Measurements from ENCODE around the gene RASGEF1C.
"Not testable (repeated sequence)": the region's sequence is repeated elsewhere in the genome, so short reads cannot be mapped to it uniquely, and the experiment has no call there.

Gene RASGEF1C

DNA sequence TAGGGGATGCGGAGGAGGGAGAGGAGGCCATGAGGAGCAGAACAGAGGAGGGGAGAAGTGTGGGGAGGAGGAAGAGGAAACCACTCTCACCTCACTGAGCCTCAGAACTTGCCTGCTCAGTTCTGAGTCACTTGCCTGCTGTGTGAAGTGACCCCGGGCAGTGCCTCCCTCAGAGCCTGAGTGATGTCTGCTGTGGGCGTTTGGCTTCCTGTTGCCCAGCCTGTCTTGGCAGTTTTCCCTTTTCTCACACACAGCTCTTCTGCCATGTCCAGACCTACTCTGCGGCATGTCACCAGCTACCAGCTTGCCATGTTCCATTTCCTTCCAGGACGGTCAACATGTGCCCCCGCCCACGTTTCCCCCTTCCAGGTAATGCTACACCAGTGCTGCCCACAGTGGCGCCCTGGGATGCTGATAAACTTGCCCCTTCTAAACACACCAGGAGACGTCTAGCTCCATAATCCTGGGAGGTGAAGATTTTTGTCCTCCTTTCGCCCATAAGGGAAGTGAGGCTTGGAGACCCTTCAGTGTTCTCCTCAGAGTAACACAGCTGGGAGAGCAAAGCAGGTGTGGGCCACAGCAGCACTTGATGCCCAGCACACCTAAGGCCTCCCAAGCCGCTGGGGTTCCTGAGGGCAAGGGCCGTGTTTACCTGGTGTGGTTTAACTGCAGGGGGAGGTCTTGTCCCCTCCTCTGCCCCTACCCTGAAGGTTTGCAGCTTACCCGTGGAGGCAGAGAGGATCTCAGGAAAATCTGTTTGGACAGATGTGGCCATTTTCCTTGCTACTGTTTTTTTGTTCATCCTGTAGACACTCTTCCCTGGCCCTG is 73.7 kb downstream of the RASGEF1C start:
- no peak for DNase-seq

DNA sequence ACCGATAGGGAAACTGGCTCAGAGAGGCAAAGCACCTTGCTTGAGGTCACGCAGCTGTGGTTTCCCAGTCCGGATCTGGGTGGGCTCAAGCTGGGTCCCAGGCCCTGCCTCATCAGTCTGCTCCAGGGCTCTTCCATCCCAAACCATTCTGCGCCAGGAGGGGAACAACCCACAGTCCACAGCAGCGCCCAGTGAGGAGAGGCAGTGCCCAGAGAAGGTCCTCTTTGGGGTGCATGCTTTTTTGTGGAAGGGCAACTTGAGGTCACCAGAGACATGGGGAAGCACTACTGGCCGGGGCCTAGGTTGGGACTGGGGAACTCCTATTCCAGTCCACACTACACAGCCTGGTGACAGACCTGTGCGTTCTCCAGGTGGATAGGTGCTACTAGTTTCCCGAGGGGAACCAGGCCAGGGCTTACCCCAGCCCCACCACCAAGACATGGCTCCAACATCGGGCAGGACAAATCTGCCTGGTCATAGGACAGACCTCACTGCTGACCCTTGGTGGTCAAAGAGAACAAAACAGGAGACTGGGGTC is 75.0 kb downstream of the RASGEF1C start:
- no peak for DNase-seq

DNA sequence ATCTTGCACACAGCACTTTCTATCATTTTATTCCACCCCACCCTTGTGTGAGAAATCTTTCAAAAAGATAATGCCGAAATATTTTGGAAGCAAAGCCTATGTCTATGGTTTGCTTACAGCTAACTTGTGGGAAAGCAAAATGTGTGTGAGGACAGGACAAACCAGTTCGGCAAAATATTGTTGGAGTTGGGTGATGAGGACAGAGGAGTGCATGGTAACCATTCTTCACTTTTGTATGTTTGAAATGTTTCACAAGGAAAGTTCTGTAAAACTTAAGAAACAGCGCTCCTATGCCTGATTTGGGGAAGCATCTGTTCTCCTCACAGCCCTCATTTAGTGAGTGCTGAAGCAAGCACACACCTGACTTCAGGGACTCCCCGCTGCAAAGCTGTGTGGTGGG is 75.5 kb downstream of the RASGEF1C start:
- no peak for DNase-seq

GRCh38 chr5:180133060-180133459 is 76.0 kb downstream of the RASGEF1C start:
- DNase-seq: no peak

- no peak for DNase-seq
Measured at GRCh38 chr5:180130876-180131740, 77.9 kb downstream of the RASGEF1C start.

GRCh38 chr5:180130291-180130869 is 78.6 kb downstream of the RASGEF1C start:
- DNase-seq: no peak

DNA sequence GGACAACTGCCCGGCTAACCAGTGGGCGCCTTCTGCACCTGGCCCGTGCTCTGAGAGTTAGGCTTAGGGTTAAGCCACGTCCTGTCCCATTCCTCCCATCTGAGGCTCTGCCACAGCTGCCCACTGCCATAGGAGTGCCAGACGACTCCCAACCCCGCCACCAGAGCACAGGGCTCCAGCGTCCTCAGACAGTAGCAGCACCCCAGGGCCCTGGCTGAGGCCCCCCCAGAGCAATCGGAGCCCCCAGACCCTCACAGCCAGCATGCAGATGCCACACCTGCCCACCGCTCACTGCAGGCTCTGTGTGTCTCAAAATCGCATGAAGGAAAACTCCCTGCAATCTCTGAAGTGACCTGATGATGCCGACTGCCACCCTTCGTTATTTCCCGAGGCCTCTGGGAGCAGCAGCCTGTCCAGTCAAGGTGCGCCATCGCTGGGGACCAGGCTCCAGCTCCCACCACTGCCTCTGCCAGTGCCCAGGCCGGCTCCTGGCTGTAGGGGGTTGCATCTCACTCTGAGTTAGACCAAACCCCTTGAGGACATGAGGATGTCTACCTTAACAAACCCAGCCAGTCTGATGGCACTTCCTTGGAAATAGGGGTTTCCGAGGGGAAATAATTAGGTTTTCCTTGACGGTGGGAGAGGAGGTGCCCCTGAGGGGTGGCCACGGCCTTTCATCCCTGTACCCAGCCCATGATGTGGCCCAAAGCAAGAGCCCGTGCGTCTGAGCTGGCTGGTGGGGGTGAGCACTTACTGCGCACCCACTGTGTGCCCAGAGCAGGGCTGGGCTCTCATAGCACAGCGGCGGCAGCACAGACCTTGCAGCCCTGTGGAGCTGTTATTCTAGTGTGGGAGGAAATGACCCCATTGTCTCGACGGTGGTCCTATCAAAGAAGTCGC is 79.5 kb downstream of the RASGEF1C start:
- DNase-seq: no peak

DNA sequence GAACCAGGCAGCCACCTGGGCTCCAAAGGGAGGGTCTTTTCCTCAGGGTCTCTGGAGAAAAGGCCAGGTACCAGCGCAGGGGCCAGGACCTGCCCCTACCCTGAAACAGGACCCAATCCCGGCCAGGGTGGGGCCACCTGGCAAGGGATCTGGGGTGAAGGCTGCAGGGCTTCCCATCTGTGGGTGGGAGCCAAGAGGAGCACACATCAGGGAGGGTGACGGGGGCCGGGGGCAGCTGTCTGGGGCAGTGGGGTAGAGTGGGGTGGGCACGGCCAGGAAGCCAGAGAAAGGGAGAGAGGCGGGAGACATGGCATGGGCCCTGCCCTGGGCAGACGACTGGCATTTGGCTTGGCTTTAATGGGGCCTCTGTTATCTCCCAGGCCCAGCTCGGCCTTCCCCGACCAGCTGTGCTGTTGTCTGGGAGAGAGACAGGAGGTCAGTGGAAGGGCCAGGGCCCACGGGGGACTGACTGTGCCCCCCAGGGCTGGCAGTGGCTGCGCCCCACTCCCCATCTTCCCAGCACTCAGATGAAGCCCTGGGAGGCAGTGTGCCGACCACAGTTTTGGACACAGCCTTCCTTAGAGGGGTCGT is 80.2 kb downstream of the RASGEF1C start:
- DNase-seq: no peak

- DNase-seq: no peak
Measured at GRCh38 chr5:180127682-180128670, 81.0 kb downstream of the RASGEF1C start.

DNA sequence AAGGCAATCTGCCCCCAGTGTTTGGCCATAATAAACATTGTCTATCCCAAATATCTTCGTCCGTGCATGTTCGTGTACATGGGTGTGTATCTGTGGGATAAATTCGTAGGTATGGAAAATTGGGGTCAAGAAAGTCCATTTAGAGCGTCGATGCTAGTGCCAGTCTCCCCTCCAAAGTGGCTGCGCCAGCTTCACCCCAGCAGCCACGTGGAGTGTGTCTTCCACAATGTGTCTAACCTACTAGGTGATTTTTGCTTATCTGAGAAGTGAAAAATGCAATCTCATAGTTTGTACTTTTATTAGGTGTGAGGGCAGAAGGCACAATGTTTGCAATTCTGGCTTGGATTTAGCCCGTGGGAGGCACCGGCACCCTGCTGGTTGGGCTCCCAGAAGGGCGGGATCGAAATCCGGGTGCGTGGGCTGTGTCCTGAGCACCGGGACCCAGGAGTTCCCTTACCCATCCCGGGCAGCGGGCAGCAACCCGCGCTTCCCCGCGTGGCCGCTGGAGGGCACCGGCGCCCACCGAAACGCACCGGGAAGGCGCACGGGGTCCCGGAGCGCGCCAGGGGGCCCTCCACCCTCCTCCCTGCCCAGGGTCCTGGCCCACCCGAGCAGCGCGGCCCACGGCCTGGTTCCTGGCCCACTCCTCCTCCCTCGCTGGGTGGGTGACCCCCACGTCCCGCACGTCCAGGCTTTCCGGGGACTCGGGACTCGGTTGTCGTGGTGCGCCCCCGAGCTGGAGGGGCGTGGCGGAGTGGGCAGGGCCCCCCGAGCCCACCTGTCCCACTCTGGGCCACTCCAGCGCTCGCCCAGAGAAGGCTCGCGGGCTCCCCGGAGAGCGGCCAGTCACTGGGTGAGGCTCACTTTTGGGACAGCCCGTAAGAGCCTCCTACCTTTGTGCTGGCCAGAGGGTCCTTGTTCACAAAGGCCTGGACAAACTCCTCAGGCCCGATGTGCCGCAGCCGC is 82.0 kb downstream of the RASGEF1C start:
- no peak for DNase-seq

DNA sequence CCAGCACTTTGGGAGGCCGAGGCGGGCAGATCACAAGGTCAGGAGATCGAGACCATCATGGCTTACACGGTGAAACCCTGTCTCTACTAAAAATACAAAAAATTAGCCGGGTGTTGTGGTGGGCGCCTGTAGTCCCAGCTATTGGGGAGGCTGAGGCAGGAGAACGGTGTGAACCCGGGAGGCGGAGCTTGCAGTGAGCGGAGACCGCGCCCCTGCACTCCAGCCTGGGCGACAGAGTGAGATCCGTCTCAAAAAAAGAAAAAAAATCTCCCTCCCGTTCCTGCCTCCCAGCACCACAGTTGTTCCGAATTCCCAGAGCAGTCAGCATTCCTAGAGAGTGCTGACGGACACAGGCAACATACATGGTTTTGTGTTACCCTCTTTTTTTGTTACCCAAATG is 82.9 kb downstream of the RASGEF1C start:
- DNase-seq: not testable (repeated sequence)

GRCh38 chr5:180124662-180125061 is 84.3 kb downstream of the RASGEF1C start:
- not testable (repeated sequence) for DNase-seq

DNA sequence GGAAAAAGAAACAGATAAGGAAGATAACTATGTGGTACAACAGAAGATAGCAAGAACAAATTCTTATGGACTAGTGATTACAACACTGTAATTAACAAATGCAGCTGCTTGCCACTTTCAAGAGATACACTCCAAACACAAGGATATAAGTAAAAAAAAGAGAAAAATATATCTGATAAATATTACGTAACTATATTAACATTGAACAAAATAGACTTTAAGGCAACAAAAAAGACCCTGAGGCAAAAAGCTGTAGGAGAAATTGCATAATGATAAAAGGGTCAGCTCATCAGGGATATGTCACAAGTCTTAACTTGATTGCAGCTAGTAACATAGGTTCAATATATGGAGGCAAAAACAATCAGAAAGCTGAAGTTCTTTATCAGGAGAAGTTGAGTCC is 86.1 kb downstream of the RASGEF1C start:
- no peak for DNase-seq

- no peak for DNase-seq
Measured at GRCh38 chr5:180121826-180122413, 87.1 kb downstream of the RASGEF1C start.

DNA sequence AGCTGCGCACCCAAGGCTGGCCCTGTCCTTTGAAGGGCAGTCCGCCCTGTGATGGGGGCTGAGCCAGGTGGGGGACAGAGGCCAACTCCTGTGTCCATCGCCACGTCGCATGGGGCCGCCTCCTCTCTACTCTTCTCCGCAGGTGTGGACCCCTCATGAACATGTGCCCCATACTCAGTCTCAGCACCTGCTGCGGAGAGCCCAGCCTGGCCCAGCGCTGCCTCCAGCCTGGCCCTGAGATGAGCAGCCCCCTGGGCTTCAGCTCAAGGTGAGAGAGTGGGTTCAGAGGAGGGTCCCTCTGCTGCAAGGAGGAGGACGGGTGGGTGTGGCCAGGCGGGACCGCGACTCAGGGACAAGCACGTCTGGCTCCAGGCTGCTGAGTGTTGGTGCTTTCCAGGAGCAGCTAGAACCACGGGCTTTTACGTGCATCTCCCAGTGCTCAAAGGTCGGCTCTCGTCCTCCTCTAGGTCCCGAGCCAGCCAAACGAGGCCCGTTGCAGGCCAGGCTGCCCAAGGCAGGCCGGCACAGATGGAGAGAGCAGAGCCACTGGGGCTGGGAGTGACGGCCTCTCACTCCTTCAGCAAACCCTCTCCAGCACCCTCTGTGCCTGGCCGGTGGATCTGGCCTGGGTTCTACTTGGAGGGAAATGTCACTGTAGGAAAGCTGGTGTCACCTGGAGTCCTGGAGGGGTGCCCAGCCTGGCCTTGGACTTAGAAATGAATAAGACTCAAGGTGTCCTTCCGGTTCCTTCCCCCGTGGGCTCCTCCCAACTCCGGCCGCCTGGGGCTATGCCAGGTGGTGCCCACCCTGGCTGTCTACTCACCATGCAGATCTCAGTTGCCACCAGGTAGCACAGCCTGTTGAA is 88.5 kb downstream of the RASGEF1C start:
- no peak for DNase-seq

DNA sequence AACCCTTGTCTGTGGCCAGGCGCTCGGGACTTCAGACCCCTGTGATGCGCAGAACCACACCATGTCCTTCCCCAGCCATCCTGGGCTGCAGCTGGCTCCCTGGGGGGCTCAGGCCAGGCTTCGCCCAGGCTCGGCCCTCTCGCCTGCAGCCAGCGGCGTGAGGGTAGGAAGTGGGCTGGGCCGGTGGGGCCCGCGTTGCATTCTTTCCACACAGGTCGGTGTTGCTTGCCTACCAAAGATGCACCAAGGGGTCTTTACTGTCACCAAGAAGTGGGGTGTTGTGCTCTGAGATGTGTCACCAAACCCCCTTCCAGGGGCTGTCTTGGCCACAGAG is 89.1 kb downstream of the RASGEF1C start:
- no peak for DNase-seq

GRCh38 chr5:180119031-180119902 is 89.7 kb downstream of the RASGEF1C start:
- DNase-seq: no peak

All from right hindlimb (tissue), 1 donor.